K562 (cell line): Measurements from ENCODE around the gene ARHGAP24. TPM values are rescaled to one million over a fixed set of nuclear protein-coding genes. Genes with fewer than 3 reads are reported as not detected.
A peak's percentile ranks its signal among the peaks of the same experiment; 100 is the strongest.

Experiments
- CC2D1A ChIP-seq: fragments of 450-650 bp; IDR thresholded peaks from 2 replicates; pipeline ENCODE4 v1.6.1; 2017; ENCODE audit warnings: mild to moderate bottlenecking
- CEBPG ChIP-seq, 3 experiments: fragments of 200-800 bp in 1 of 3; sonication (Bioruptor generic) in 1 of 3; sonication (generic) in 1 of 3; formaldehyde crosslinking in 1 of 3; IDR thresholded peaks in 2 of 3; conservative IDR thresholded peaks in 1 of 3; 2 replicates each; pipeline versions ENCODE4 v1.6.1 to v1.8.0; 2016 to 2022; ENCODE audit warnings: missing compliant biosample characterization in 2 of 3, missing genetic modification characterization in 2 of 3, mild to moderate bottlenecking in 1 of 3, missing genetic modification reagents in 1 of 3
- CGGBP1 ChIP-seq: fragments of 250-450 bp; sonication (Bioruptor Pico); IDR thresholded peaks from 2 replicates; pipeline ENCODE4 v1.9.0; 2021; ENCODE audit warnings: mild to moderate bottlenecking
- CREBBP ChIP-seq: IDR thresholded peaks from one replicate; pipeline ENCODE4 v1.6.1; 2012; ENCODE audit warnings: low read depth, mild to moderate bottlenecking, control low read depth, inconsistent platforms, low read length
- CXXC5 ChIP-seq: fragments of 250-450 bp; sonication (Bioruptor Pico); IDR thresholded peaks from 2 replicates; pipeline ENCODE4 v1.8.0; 2022; ENCODE audit warnings: inconsistent platforms, mild to moderate bottlenecking, moderate library complexity
- DACH1 ChIP-seq: fragments of 450-650 bp; IDR thresholded peaks from 2 replicates; pipeline ENCODE4 v1.6.1; 2018; ENCODE audit not compliant: partially characterized antibody
- ETV6 ChIP-seq, 3 experiments: fragments of 150-350 bp in 1 of 3; sonication (generic) in 1 of 3; formaldehyde crosslinking in 1 of 3; IDR thresholded peaks; 2 replicates each; pipeline versions ENCODE4 v1.6.1 to v1.8.0; 2014 to 2022; ENCODE audit warnings: borderline replicate concordance in 2 of 3, low read depth in 2 of 3, antibody characterized with exemption in 1 of 3, low read length in 1 of 3, mild to moderate bottlenecking in 1 of 3, missing genetic modification reagents in 1 of 3
- FIP1L1 ChIP-seq: fragments of 200-400 bp; formaldehyde crosslinking; IDR thresholded peaks from 2 replicates; pipeline ENCODE4 v1.6.1; 2018; ENCODE audit warnings: mild to moderate bottlenecking, low read depth, low read length; ENCODE audit not compliant: poor library complexity, severe bottlenecking
- HOXB6 ChIP-seq: fragments of 250-450 bp; sonication (Bioruptor Pico); IDR thresholded peaks from 2 replicates; pipeline ENCODE4 v1.5.1; 2022; ENCODE audit warnings: mild to moderate bottlenecking, borderline replicate concordance
- KLF1 ChIP-seq: fragments of 450-650 bp; IDR thresholded peaks from 2 replicates; pipeline ENCODE4 v1.6.1; 2016; ENCODE audit warnings: missing genetic modification characterization, missing compliant biosample characterization
- MECOM ChIP-seq: fragments of 250-450 bp; sonication (Bioruptor Pico); IDR thresholded peaks from 2 replicates; pipeline ENCODE4 v1.8.0; 2022; ENCODE audit warnings: inconsistent platforms
- PHF20 ChIP-seq: fragments of 450-650 bp; IDR thresholded peaks from 2 replicates; pipeline ENCODE4 v1.6.1; 2018; ENCODE audit not compliant: partially characterized antibody
- SIRT6 ChIP-seq: IDR thresholded peaks from one replicate; pipeline ENCODE4 v1.6.1; 2012; ENCODE audit warnings: low read depth, mild to moderate bottlenecking, control low read depth, inconsistent platforms, low read length, moderate library complexity
- SRSF1 ChIP-seq: fragments of 200-400 bp; formaldehyde crosslinking; IDR thresholded peaks from 2 replicates; pipeline ENCODE4 v1.6.1; 2017; ENCODE audit warnings: mild to moderate bottlenecking, low read depth, low read length, moderate library complexity
- TAF1 ChIP-seq: IDR thresholded peaks from 2 replicates; pipeline ENCODE4 v1.6.1; 2011; ENCODE audit warnings: mild to moderate bottlenecking, low read length, moderate library complexity; ENCODE audit not compliant: insufficient read depth, control insufficient read depth, severe bottlenecking; ENCODE audit errors: extremely low read depth
- TRIM28 ChIP-seq: fragments of 450-650 bp; IDR thresholded peaks from 2 replicates; pipeline ENCODE4 v1.6.1; 2017
- ZNF143 ChIP-seq: sonication (generic); formaldehyde crosslinking; IDR thresholded peaks from 2 replicates; pipeline ENCODE4 v1.9.0; 2022; ENCODE audit warnings: mild to moderate bottlenecking, missing genetic modification reagents
- ZNF174 ChIP-seq: fragments of 250-450 bp; sonication (Bioruptor Pico); IDR thresholded peaks from 2 replicates; pipeline ENCODE4 v1.4.0; 2020; ENCODE audit warnings: mild to moderate bottlenecking
- ZNF197 ChIP-seq: fragments of 200-800 bp; sonication (Bioruptor generic); IDR thresholded peaks from 2 replicates; pipeline ENCODE4 v1.6.1; 2016; ENCODE audit warnings: low read depth, missing genetic modification characterization, missing compliant biosample characterization
- ZNF655 ChIP-seq: fragments of 250-450 bp; sonication (Bioruptor Pico); IDR thresholded peaks from 2 replicates; pipeline ENCODE4 v1.5.0; 2021
- ZNF717 ChIP-seq: fragments of 250-450 bp; sonication (Bioruptor Pico); IDR thresholded peaks from 2 replicates; pipeline ENCODE4 v1.5.0; 2021
- ZNF766 ChIP-seq: fragments of 200-800 bp; sonication (Bioruptor generic); conservative IDR thresholded peaks from 2 replicates; pipeline ENCODE4 v1.6.1; 2016; ENCODE audit warnings: missing genetic modification characterization, missing compliant biosample characterization
- polyA plus RNA-seq, 8 experiments: library from polyadenylated mRNA; depleted of rRNA in 4 of 8; stranded (reverse) in 5 of 8; unstranded in 3 of 8; fragments of >200 nt; fragmentation: Nextera tagmentation in 2 of 8; fragmentation: Illumina TruSeq in 1 of 8; extraction: Ambion mirVana in 2 of 8; extraction: Trizol in 1 of 8; gene quantifications; 2 replicates each; pipeline versions ENCODE4 v1.2.1 to v1.2.3, GENCODE V29; 2011 to 2014; ENCODE audit warnings: inconsistent platforms in 1 of 8, missing spikeins in 1 of 8
- total RNA-seq, 7 experiments: library from RNA; depleted of rRNA in 6 of 7; stranded (reverse); fragments of >200 nt in 6 of 7; fragmentation: Illumina TruSeq in 2 of 7; extraction: Trizol in 2 of 7; gene quantifications; 2 replicates each; pipeline versions ENCODE4 v1.2.1 to v1.2.3, GENCODE V29; 2011 to 2021; ENCODE audit warnings: low replicate concordance in 1 of 7
- TF ChIP-seq, protein P1 (sequence below): sonication (generic); formaldehyde crosslinking; IDR thresholded peaks from 2 replicates; pipeline ENCODE4 v1.5.0; 2020; ENCODE audit warnings: missing genetic modification reagents
- TF ChIP-seq, protein P2 (sequence below): fragments of 250-450 bp; sonication (Bioruptor Pico); IDR thresholded peaks from 2 replicates; pipeline ENCODE4 v1.4.0; 2020; ENCODE audit warnings: mild to moderate bottlenecking, moderate library complexity

Gene ARHGAP24
- total and polyA plus RNA-seq, 9 of the 15 experiments (the other 6 are each of a cell fraction or from before 2014, with no cell fraction given), result 8.0 to 22.6 (median 14.0) TPM

- TF ChIP-seq TAF1, result no peak
- no peak for TF ChIP-seq MECOM (CRISPR knock-in tag)
- no peak for TF ChIP-seq SRSF1
- TF ChIP-seq TRIM28, result no peak
- no peak for TF ChIP-seq ZNF655 (CRISPR knock-in tag)
- TF ChIP-seq CC2D1A, result peak; percentile 26; the same call in 1 of the 2 replicates
- no peak for TF ChIP-seq DACH1
- TF ChIP-seq CGGBP1 (CRISPR knock-in tag), result no peak
- no peak for TF ChIP-seq CREBBP
- no peak for TF ChIP-seq CXXC5
- no peak for TF ChIP-seq HOXB6 (CRISPR knock-in tag)
- no peak for TF ChIP-seq PHF20
- TF ChIP-seq, protein P1, sequence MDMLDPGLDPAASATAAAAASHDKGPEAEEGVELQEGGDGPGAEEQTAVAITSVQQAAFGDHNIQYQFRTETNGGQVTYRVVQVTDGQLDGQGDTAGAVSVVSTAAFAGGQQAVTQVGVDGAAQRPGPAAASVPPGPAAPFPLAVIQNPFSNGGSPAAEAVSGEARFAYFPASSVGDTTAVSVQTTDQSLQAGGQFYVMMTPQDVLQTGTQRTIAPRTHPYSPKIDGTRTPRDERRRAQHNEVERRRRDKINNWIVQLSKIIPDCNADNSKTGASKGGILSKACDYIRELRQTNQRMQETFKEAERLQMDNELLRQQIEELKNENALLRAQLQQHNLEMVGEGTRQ (CRISPR knock-in tag), result no peak
- no peak for TF ChIP-seq ZNF197 (CRISPR knock-in tag)
- TF ChIP-seq ZNF766, result peak; percentile 54; the same call in 1 of the 2 replicates
- TF ChIP-seq ZNF174 (CRISPR knock-in tag), result no peak
- TF ChIP-seq, protein P2, sequence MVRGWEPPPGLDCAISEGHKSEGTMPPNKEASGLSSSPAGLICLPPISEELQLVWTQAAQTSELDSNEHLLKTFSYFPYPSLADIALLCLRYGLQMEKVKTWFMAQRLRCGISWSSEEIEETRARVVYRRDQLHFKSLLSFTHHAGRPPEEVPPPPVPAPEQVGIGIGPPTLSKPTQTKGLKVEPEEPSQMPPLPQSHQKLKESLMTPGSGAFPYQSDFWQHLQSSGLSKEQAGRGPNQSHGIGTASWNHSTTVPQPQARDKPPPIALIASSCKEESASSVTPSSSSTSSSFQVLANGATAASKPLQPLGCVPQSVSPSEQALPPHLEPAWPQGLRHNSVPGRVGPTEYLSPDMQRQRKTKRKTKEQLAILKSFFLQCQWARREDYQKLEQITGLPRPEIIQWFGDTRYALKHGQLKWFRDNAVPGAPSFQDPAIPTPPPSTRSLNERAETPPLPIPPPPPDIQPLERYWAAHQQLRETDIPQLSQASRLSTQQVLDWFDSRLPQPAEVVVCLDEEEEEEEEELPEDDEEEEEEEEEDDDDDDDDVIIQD, result no peak
- TF ChIP-seq SIRT6, result no peak
- TF ChIP-seq ZNF143 (CRISPR knock-in tag), result no peak
- no peak for TF ChIP-seq KLF1
- TF ChIP-seq FIP1L1, result no peak
- TF ChIP-seq ETV6 (IDR thresholded peaks at IDR 0.05; ENCODE audit: borderline replicate concordance in 1 of 2, low read depth in 2 of 2, low read length in 1 of 2), result peak; percentile 65 to 83; a peak in 3 of 4 replicates
- no peak for TF ChIP-seq ETV6 (CRISPR knock-in tag; IDR thresholded peaks at IDR 0.05; ENCODE audit: borderline replicate concordance)
- TF ChIP-seq CEBPG (CRISPR knock-in tag; IDR thresholded peaks at IDR 0.05), result no peak
- TF ChIP-seq CEBPG (tag; conservative IDR thresholded peaks at IDR 0.05 in 1 of 2, IDR thresholded peaks at IDR 0.05 in 1 of 2), result no peak
- no peak for TF ChIP-seq ZNF717 (CRISPR knock-in tag)
Measured at GRCh38 chr4:85725721-85726170, 250.8 kb downstream of the ARHGAP24 start (continued).
